Naive thymus-derived CD4-positive, alpha-beta T cell (primary cell): ENCODE results near the gene BTN1A1. TPM values are rescaled to one million over a fixed set of nuclear protein-coding genes. Genes with fewer than 3 reads are reported as not detected.
"Not testable (repeated sequence)": the region's sequence is repeated elsewhere in the genome, so short reads cannot be mapped to it uniquely, and the experiment has no call there.

Experiments used
- ATAC-seq: fragments of 150-1000 bp; cut with Tn5 transposase; 2 replicates; pipeline ENCODE4 v1.10.0; 2021; ENCODE audit warnings: mild to moderate bottlenecking, moderate library complexity
- CTCF ChIA-PET: fragments of 350-600 bp; sonication (Branson Sonifier 250); formaldehyde crosslinking; loops from one replicate; lab custom pipeline; 2021; ENCODE audit warnings: antibody characterized with exemption; lab: Charles Lee
- POLR2A ChIA-PET: fragments of 350-600 bp; sonication (Branson Sonifier 250); formaldehyde crosslinking; loops from one replicate; lab custom pipeline; 2021; ENCODE audit warnings: antibody characterized with exemption, inconsistent platforms; lab: Charles Lee
- DNase-seq, 9 donors: peaks; one replicate each; pipeline versions ENCODE4 v3.0.0 to v3.0.0-alpha.2; 2020 to 2022; ENCODE audit warnings: mixed read lengths in 1 of 9
- H3K27ac ChIP-seq: one replicate; pipeline ENCODE4 v1.7.0; 2013; ENCODE audit warnings: mild to moderate bottlenecking, low read depth, low read length, moderate library complexity
- H3K27me3 ChIP-seq, 2 donors: one replicate each; pipeline ENCODE4 v1.7.0; 2013; ENCODE audit warnings: low read length in 2 of 2, mild to moderate bottlenecking in 2 of 2, moderate library complexity in 2 of 2; ENCODE audit not compliant: control insufficient read depth in 2 of 2, insufficient read depth in 2 of 2
- H3K36me3 ChIP-seq, 3 experiments: 1 replicate in 2 of 3; 2 replicates in 1 of 3; pipeline ENCODE4 v1.7.0; 2013; ENCODE audit warnings: low read length in 3 of 3, mild to moderate bottlenecking in 3 of 3, moderate library complexity in 1 of 3; ENCODE audit not compliant: insufficient read depth in 3 of 3, control insufficient read depth in 2 of 3
- H3K4me1 ChIP-seq, 2 donors: one replicate each; pipeline ENCODE4 v1.7.0; 2013; ENCODE audit warnings: low read length in 2 of 2, mild to moderate bottlenecking in 2 of 2, moderate library complexity in 1 of 2; ENCODE audit not compliant: control insufficient read depth in 2 of 2, insufficient read depth in 2 of 2
- H3K4me3 ChIP-seq: 2 replicates; pipeline ENCODE4 v1.7.0; 2013; ENCODE audit warnings: mild to moderate bottlenecking, low read length
- H3K9me3 ChIP-seq, 3 experiments: 1 replicate in 2 of 3; 2 replicates in 1 of 3; pipeline ENCODE4 v1.7.0; 2013; ENCODE audit warnings: low read length in 3 of 3; ENCODE audit not compliant: control insufficient read depth in 2 of 3
- H3K27ac Mint-ChIP-seq, 9 donors: one replicate each; pipeline ENCODE4 v1.8.0; 2020 to 2022; ENCODE audit warnings: mixed read lengths in 9 of 9, mild to moderate bottlenecking in 8 of 9, moderate library complexity in 5 of 9, inconsistent platforms in 2 of 9
- H3K27me3 Mint-ChIP-seq, 5 donors: one replicate each; pipeline ENCODE4 v1.8.0; 2021 to 2022; ENCODE audit warnings: mixed read lengths in 5 of 5, mild to moderate bottlenecking in 1 of 5
- H3K36me3 Mint-ChIP-seq, 5 donors: one replicate each; pipeline ENCODE4 v1.8.0; 2020 to 2022; ENCODE audit warnings: mixed read lengths in 5 of 5, mild to moderate bottlenecking in 3 of 5, inconsistent platforms in 1 of 5
- H3K4me1 Mint-ChIP-seq, 7 donors: one replicate each; pipeline ENCODE4 v1.8.0; 2020 to 2022; ENCODE audit warnings: mixed read lengths in 7 of 7, mild to moderate bottlenecking in 3 of 7, inconsistent platforms in 1 of 7
- H3K4me3 Mint-ChIP-seq, 10 donors: one replicate each; pipeline ENCODE4 v1.8.0; 2020 to 2022; ENCODE audit warnings: mild to moderate bottlenecking in 10 of 10, mixed read lengths in 10 of 10, moderate library complexity in 6 of 10, inconsistent platforms in 2 of 10
- H3K9me3 Mint-ChIP-seq, 11 donors: one replicate each; pipeline ENCODE4 v1.8.0; 2020 to 2022; ENCODE audit warnings: mixed read lengths in 11 of 11, mild to moderate bottlenecking in 4 of 11, inconsistent platforms in 1 of 11, moderate library complexity in 1 of 11
- intact Hi-C, 2 donors: fragments of 100-400 bp; cut with micrococcal nuclease; formaldehyde crosslinking; loops; one replicate each; pipeline ENCODE4 v1.15.1; 2023
- polyA plus RNA-seq, 2 donors: library from polyadenylated mRNA; unstranded; fragments of 300-500 nt; fragmentation: Illumina TruSeq; gene quantifications; one replicate each; pipeline ENCODE4 v1.2.3, GENCODE V29; 2021
- total RNA-seq, 6 experiments: library from RNA in 5 of 6; stranded (reverse) in 5 of 6; gene quantifications; 1 replicate in 5 of 6; 2 replicates in 1 of 6; pipeline ENCODE4 v1.2.3 and lab custom pipeline; 2021 to 2026

BTN1A1 gene
- total and polyA plus RNA-seq, 7 experiments from 2014 or later: not detected

DNA sequence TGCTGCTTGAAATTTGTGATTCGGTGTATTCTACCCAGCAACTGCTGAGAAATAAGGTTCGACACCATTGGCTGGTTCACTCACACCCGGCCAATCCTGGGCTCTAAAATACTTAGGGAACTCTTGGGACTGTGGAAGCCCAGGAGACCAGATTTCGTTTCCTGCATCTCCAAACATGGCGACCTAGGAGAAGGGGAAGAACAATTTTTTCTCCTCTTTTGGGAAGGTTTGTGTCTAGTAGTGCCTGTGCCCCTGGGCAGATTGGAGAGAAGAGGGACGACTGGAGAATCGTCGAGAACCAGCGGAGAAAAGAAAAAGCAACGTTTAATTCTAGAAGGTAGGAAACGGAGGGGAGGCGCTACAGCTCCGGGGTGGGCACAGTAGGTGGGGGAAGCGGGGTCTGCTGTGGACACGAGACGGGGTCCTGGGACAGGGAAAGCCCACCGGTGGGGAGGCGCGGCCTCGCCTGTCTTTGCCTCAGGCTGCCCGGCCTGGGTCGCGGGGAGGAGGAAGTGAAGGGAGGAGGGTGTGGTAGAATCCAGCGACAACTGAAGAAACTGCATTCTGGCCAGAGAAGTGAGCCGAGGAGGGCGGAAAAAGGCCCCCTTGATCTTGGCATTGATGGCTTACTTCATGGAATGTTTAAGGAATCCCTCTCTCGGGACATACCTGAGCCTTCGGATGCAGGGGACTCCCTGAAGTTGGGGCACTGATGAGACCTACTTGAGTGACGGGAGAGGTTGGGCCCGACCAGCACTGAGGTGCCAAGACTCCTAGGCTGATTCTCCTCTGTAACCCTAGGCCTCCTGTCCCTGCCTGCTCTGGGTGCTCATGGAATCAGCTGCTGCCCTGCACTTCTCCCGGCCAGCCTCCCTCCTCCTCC lies 42.1 kb upstream of the BTN1A1 start, which contains the start of gene BTN2A1:
Gene BTN2A1, plus strand, starts transcription at position 150 of the 883 bp plus-strand sequence. Its CDS starts 682 bp downstream, at position 832.
- Histone ChIP-seq H3K4me3 (peak within 1 kb of the TSS; percentile 93), H3K4me1 (peaks cover 27 to 38% of the 10 kb centered on the region in 2 donors), H3K36me3 (peaks cover 4 to 29% (median 26%) of the 10 kb centered on the region in 3 experiments), H3K9me3 (no peaks in the 10 kb centered on the region), H3K27ac (peak within 1 kb of the TSS; percentile 81), H3K27me3 (no peaks in the 10 kb centered on the region)
- Mint-ChIP-seq H3K4me1 (peaks cover 43 to 75% (median 60%) of the 10 kb centered on the region in 7 donors), H3K4me3 (peak within 1 kb of the TSS; percentile 90 to 100 (median 98)), H3K9me3 (no peaks in the 10 kb centered on the region), H3K36me3 (peaks cover 10 to 39% (median 32%) of the 10 kb centered on the region in 5 donors), H3K27ac (peak within 1 kb of the TSS; percentile 89 to 99 (median 94)), H3K27me3 (no peaks in the 10 kb centered on the region)
- POLR2A ChIA-PET: interaction anchor here (0.5 to 1.6 kb wide), 5 partner anchors 8 to 1428 kb away, joined by 3 to 5 read pairs (median 3); a partner anchor contains a TSS
- intact Hi-C loops: loop anchor here (1.0 to 5.0 kb wide), 13 partner anchors 15 to 91 kb away; partner anchors contain the start of genes BTN3A1 (in 2 of the 2), BTN3A3 (in 2 of the 2), BTN1A1 (in 1 of the 2) and BTN2A2 (in 1 of the 2)
- CTCF ChIA-PET: no interaction called here
- ATAC-seq (peak; percentile 99), DNase-seq (peak in 8 of 9 donors; percentile 59 to 86 (median 78))

DNA sequence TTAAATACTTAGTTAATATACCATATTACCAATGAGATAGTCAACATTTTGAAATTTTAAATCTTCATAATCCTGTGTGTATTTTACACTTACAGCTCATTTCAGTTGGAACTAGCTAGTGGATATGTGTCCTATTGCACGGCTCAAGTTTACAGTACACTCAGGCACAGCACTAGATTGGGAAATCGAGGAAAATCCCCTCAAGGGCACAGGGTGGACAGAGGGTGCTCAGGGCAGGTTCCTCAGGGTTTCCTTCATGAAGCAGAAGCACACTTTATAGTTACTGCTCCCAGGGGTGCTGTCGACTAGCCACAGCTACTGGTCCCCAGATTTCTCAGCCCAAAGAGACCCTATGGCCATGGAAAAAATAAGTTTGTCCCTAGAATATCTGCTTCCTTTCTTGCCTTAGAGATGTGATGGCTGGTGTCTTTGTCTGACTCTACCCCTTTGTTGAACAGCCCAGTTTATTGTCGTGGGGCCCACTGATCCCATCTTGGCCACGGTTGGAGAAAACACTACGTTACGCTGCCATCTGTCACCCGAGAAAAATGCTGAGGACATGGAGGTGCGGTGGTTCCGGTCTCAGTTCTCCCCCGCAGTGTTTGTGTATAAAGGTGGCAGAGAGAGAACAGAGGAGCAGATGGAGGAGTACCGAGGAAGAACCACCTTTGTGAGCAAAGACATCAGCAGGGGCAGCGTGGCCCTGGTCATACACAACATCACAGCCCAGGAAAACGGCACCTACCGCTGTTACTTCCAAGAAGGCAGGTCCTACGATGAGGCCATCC lies 40.9 kb upstream of the BTN1A1 start:
- no peak for DNase-seq
- H3K27ac ChIP-seq: peak overlapping the region; percentile 19
- H3K36me3 ChIP-seq: peaks cover 14 to 40% (median 38%) of the 10 kb centered on the region in 3 experiments

DNA sequence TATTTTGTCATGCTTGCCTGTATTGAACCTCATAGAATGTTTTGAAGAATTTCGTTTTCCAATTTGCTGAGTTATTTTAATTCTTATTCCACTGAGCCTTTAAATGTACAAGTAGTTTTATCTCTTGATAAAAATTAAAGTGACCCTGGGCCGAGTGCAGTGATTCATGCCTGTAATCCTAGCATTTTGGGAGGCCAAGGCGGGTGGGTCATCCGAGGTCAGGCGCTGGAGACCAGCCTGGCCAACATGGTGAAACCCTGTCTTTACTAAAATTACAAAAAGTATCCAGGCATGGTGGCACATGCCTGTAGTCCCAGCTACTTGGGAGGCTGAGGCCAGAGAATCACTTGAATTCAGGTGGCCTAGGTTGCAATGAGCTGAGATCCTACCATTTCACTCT lies 38.8 kb upstream of the BTN1A1 start:
- peaks cover 54 to 88% (median 72%) of the 10 kb centered on the region in 7 donors for H3K4me1 Mint-ChIP-seq
- CTCF ChIA-PET, DNase-seq, H3K9me3 ChIP-seq, H3K4me3 ChIP-seq, H3K27ac ChIP-seq, H3K9me3 Mint-ChIP-seq, H3K27me3 Mint-ChIP-seq, ATAC-seq, intact Hi-C loops, H3K27me3 ChIP-seq: not testable (repeated sequence)
- Histone ChIP-seq H3K4me1 (peaks cover 27 to 38% of the 10 kb centered on the region in 2 donors), H3K36me3 (peaks cover 32 to 62% (median 57%) of the 10 kb centered on the region in 3 experiments)
- H3K27ac Mint-ChIP-seq: peak overlapping the region in 3 of 9 donors; percentile 51 to 96 (median 65)
- H3K36me3 Mint-ChIP-seq: peaks cover 31 to 61% (median 59%) of the 10 kb centered on the region in 5 donors
- POLR2A ChIA-PET: interaction anchor here (1.0 to 1.7 kb wide), 4 partner anchors 9 to 108 kb away, joined by 3 to 10 read pairs (median 5); no protein-coding TSS in a partner anchor
- peak overlapping the region; percentile 2 to 99 (median 73) for H3K4me3 Mint-ChIP-seq

More for the DNA sequence above, 40.9 kb upstream of the BTN1A1 start:
- Histone ChIP-seq H3K4me3 (peak overlapping the region; percentile 1), H3K9me3 (no peaks in the 10 kb centered on the region), H3K4me1 (peaks cover 27 to 38% of the 10 kb centered on the region in 2 donors), H3K27me3 (no peaks in the 10 kb centered on the region)
- ChIA-PET CTCF (no interaction called here), POLR2A (interaction anchor here (0.8 to 1.6 kb wide), 3 partner anchors 10 to 14 kb away, joined by 3 to 4 read pairs (median 4); no protein-coding TSS in a partner anchor)
- peak overlapping the region; percentile 26 to 96 (median 72) for H3K27ac Mint-ChIP-seq
- peaks cover 54 to 84% (median 66%) of the 10 kb centered on the region in 7 donors for H3K4me1 Mint-ChIP-seq
- intact Hi-C loops: loop anchor here (2.0 to 5.0 kb wide), 5 partner anchors 42 to 92 kb away; partner anchors contain the start of genes BTN1A1 (in 1 of the 2), BTN2A2 (in 1 of the 2), BTN3A1 (in 1 of the 2) and BTN3A2 (in 1 of the 2)
- H3K9me3 Mint-ChIP-seq: no peaks in the 10 kb centered on the region
- ATAC-seq: no peak
- H3K27me3 Mint-ChIP-seq: no peaks in the 10 kb centered on the region
- peak overlapping the region; percentile 63 to 99 (median 86) for H3K4me3 Mint-ChIP-seq
- H3K36me3 Mint-ChIP-seq: peaks cover 13 to 48% (median 42%) of the 10 kb centered on the region in 5 donors

DNA sequence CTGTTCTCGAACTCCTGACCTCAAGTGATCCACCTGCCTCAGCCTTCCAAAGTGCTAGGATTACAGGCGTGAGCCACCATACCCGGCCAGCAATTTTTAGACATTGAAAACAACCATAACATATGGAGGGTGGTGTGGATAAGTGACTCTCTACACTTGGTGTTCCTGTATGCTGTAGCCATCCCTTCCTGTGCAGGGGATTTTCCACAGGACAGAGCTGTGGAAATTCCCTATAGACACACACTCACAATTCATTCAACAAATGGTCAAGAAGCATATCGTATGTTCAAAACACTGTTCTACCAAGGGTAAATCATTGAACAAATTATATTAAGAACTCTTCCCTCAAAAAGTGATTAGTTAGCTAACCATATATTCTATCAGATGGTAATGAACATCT lies 36.1 kb upstream of the BTN1A1 start:
- Histone ChIP-seq H3K36me3 (peaks cover 38 to 84% (median 64%) of the 10 kb centered on the region in 3 experiments), H3K27ac (no peak overlapping the region), H3K4me1 (peaks cover 26 to 29% of the 10 kb centered on the region in 2 donors), H3K27me3 (no peaks in the 10 kb centered on the region), H3K4me3 (no peak overlapping the region), H3K9me3 (no peaks in the 10 kb centered on the region)
- DNase-seq (no peak), ATAC-seq (no peak)
- H3K27ac Mint-ChIP-seq: peak overlapping the region; percentile 4 to 85 (median 61)
- H3K27me3 Mint-ChIP-seq: no peaks in the 10 kb centered on the region
- intact Hi-C loops: no loop called here
- peaks cover 39 to 81% (median 76%) of the 10 kb centered on the region in 5 donors for H3K36me3 Mint-ChIP-seq
- peaks cover 44 to 68% (median 58%) of the 10 kb centered on the region in 7 donors for H3K4me1 Mint-ChIP-seq
- CTCF ChIA-PET: no interaction called here
- H3K4me3 Mint-ChIP-seq: peak overlapping the region in 1 of 10 donors; percentile 11
- POLR2A ChIA-PET: interaction anchor here (1.2 to 1.7 kb wide), 4 partner anchors 9 to 36 kb away, joined by 3 to 5 read pairs (median 4); no protein-coding TSS in a partner anchor
- no peaks in the 10 kb centered on the region for H3K9me3 Mint-ChIP-seq

DNA sequence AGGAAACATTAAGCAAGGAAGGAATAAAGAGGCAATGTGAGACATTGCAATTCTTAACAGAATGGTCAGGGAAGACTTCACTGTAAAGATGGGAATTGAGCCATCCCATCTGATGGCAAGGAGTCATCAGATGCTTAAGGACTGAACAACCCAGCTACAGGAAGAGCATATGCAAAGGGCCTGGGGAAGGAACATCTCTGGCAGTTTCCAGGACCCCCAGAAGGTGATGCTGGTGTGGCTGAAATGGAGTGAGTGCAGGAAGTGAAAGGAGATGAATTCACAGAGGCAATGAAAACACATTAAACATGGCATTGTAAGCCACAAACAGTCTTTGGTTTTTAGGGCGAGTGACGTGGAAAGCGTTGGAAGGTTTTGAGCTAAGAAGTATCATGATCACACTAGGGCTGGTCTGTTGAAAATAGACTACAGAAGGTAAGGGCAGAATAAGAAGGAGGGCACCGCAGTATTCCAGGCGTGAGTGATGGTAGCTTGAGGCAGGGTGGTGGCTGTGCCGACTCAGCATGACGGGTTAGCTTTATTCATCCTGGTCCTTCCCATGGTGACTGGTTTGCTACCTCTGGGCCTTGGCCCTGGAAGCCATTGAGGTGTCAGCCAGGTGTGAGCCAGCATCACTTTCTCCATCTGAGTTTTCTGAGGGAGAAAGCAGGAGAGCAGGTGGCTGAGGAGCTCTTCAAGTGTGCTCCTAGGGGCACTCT lies 35.5 kb upstream of the BTN1A1 start:
- POLR2A ChIA-PET: interaction anchor here (1.2 to 1.7 kb wide), 4 partner anchors 10 to 37 kb away, joined by 3 to 5 read pairs (median 4); no protein-coding TSS in a partner anchor
- H3K36me3 Mint-ChIP-seq: peaks cover 36 to 78% (median 75%) of the 10 kb centered on the region in 5 donors

More for the DNA sequence above, 35.5 kb upstream of the BTN1A1 start:
- Histone ChIP-seq H3K9me3 (no peaks in the 10 kb centered on the region), H3K27me3 (no peaks in the 10 kb centered on the region), H3K4me3 (no peak overlapping the region), H3K27ac (no peak overlapping the region), H3K36me3 (peaks cover 40 to 85% (median 62%) of the 10 kb centered on the region in 3 experiments), H3K4me1 (peaks cover 20 to 24% of the 10 kb centered on the region in 2 donors)
- H3K27me3 Mint-ChIP-seq: no peaks in the 10 kb centered on the region
- DNase-seq (no peak), ATAC-seq (no peak)
- peaks cover 39 to 62% (median 53%) of the 10 kb centered on the region in 7 donors for H3K4me1 Mint-ChIP-seq
- H3K9me3 Mint-ChIP-seq: no peaks in the 10 kb centered on the region
- CTCF ChIA-PET: no interaction called here
- H3K27ac Mint-ChIP-seq: peak overlapping the region; percentile 4 to 87 (median 61)
- H3K4me3 Mint-ChIP-seq: peak overlapping the region in 1 of 10 donors; percentile 11
- intact Hi-C loops: no loop called here
